Left forelimb (tissue), 1 donor: ENCODE data around the gene ITGB1.

ENCODE experiments used
- DNase-seq: peaks from one replicate; pipeline ENCODE4 v3.0.0-alpha.2; 2018; ENCODE audit warnings: low spot score

ITGB1 gene

GRCh38 chr10:32888161-32888927 is 69.7 kb downstream of the ITGB1 start:
- no peak for DNase-seq

- DNase-seq: no peak
Measured at GRCh38 chr10:32887481-32887880, 70.5 kb downstream of the ITGB1 start.

- no peak for DNase-seq
Measured at GRCh38 chr10:32882076-32882475, 76.0 kb downstream of the ITGB1 start.

- no peak for DNase-seq
Measured at GRCh38 chr10:32878646-32879045, 79.4 kb downstream of the ITGB1 start.

- no peak for DNase-seq
Measured at GRCh38 chr10:32877915-32878314, 80.1 kb downstream of the ITGB1 start.

- no peak for DNase-seq
Measured at GRCh38 chr10:32865170-32865569, 92.9 kb downstream of the ITGB1 start.

GRCh38 chr10:32854435-32854834 is 103.6 kb downstream of the ITGB1 start:
- no peak for DNase-seq

GRCh38 chr10:32851301-32851700 is 106.7 kb downstream of the ITGB1 start:
- DNase-seq: no peak
